HG03457 (cell line): ENCODE data around the gene CLDN9.

Experiments
- ATAC-seq: cut with Tn5 transposase; IDR thresholded peaks from one replicate; pipeline ENCODE4 v1.9.1; 2021; ENCODE audit warnings: moderate number of reproducible peaks; ENCODE audit not compliant: unreplicated experiment

CLDN9 gene

GRCh38 chr16:2973605-2974318 is 39.0 kb upstream of the CLDN9 start:
- no peak for ATAC-seq

- no peak for ATAC-seq
Observed at GRCh38 chr16:2974319-2975056, 38.2 kb upstream of the CLDN9 start.

GRCh38 chr16:2975161-2975795 is 37.4 kb upstream of the CLDN9 start:
- no peak for ATAC-seq

- no peak for ATAC-seq
Observed at GRCh38 chr16:2976201-2976600, 36.5 kb upstream of the CLDN9 start.

- ATAC-seq = no peak
Observed at GRCh38 chr16:2976673-2977072, 36.0 kb upstream of the CLDN9 start.

GRCh38 chr16:2977440-2977839 is 35.3 kb upstream of the CLDN9 start:
- ATAC-seq = no peak

- peak; percentile 19 for ATAC-seq
Observed at GRCh38 chr16:2979669-2980226, 33.0 kb upstream of the CLDN9 start.

- peak; percentile 48 for ATAC-seq
Observed at GRCh38 chr16:2980227-2981176, 32.2 kb upstream of the CLDN9 start, which contains the start of gene PKMYT1. Gene PKMYT1, minus strand, starts transcription at chr16:2980446. Its CDS starts 789 bp downstream, at chr16:2979657.

GRCh38 chr16:2981177-2981898 is 31.4 kb upstream of the CLDN9 start:
- no peak for ATAC-seq

- ATAC-seq = no peak
Observed at GRCh38 chr16:2981899-2982250, 30.8 kb upstream of the CLDN9 start.

GRCh38 chr16:2982402-2982801 is 30.3 kb upstream of the CLDN9 start:
- ATAC-seq = no peak

- ATAC-seq = no peak
Observed at GRCh38 chr16:2983706-2984136, 29.0 kb upstream of the CLDN9 start.

GRCh38 chr16:2985462-2985861 is 27.3 kb upstream of the CLDN9 start:
- ATAC-seq = no peak

GRCh38 chr16:2985893-2986355 is 26.8 kb upstream of the CLDN9 start:
- no peak for ATAC-seq

- ATAC-seq = no peak
Observed at GRCh38 chr16:2986623-2987188, 26.0 kb upstream of the CLDN9 start.

GRCh38 chr16:2987286-2987685 is 25.4 kb upstream of the CLDN9 start:
- no peak for ATAC-seq

GRCh38 chr16:2987833-2988232 is 24.9 kb upstream of the CLDN9 start:
- ATAC-seq = no peak

- ATAC-seq = no peak
Observed at GRCh38 chr16:2988590-2989099, 24.1 kb upstream of the CLDN9 start.

- ATAC-seq = no peak
Observed at GRCh38 chr16:2990891-2991290, 21.8 kb upstream of the CLDN9 start.
